T-helper 2 cell (primary cell): Measurements from ENCODE around the gene PDLIM1.

Experiments
- DNase-seq, 5 experiments: peaks; one replicate each; pipeline versions ENCODE4 v3.0.0 to v3.0.0-alpha.2; 2012 to 2022

PDLIM1 gene

DNA sequence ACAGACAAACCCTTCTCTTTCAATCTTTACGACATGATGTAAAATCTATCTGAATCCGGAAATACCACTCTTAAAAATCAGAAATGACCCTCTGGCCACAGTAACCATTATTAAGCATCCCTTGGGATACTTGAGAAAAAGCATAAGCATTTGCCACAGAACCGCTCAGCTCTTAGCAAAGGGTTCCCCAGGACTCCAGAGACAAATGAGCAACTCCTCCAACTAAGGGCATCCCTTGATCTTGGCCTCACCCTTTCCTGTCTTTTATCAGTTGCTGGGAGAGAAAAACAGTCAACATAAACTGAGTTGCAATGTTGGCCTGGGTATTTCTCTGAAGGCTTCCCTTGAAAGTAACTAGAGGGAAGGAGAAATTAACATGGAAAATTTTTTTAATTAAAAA lies 3.5 kb downstream of the PDLIM1 start:
- DNase-seq: no peak

DNA sequence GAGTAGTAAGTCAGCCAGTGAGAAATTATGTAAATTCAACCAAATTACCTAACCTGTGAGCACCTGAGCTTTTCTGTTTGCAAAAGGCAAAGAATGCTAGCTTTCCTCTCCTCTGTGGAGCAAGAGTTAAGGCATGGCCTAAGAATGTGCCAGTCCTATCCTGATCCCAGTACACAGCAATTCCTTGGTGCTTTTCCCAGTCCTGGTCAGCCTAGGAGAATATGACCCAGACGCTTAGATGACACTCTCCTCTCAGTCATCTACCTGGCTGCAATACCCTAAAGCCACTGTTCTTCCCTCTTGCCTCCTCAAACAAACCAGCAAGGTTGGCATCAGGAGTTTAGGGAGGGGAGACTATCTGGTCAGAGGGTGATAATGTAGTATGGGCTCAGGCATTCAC lies 4.1 kb downstream of the PDLIM1 start:
- DNase-seq: no peak

DNA sequence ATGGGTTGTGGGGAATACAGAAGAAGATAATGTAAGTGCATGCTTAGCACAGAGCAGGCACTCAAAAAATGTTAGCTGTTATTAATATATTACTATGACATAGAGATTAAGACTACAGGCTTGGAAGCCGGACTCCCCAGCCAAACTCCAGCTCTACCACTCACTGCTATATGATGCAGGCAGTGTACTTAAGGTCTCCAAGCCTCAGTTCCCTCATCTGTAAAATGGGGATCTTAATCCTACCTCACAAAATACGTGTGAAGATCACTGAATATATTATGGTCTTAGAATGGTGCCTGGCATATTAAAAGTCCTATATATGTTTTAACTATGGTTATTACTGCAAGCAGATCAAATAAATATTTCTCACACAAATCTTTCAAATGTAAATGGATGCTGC lies 5.2 kb downstream of the PDLIM1 start:
- no peak for DNase-seq

DNA sequence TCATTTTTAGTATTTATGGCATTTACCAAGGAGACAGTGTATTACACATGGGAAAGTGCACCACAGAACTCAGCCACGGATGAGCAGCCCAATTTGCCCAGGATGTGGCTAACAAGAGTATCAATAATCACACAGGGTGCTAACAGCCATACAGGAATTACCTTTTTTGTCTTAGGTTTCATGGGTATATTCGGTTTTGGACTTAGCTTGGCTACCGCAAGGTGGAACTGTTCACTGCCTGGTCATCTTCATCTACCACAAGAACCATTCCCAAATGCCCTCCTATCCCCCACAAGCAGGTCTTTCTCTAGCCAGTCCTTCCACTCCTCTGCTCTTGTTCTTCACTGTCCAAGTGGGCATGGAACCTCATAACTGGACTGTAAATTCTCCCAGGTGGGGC lies 6.0 kb downstream of the PDLIM1 start:
- DNase-seq: no peak

DNA sequence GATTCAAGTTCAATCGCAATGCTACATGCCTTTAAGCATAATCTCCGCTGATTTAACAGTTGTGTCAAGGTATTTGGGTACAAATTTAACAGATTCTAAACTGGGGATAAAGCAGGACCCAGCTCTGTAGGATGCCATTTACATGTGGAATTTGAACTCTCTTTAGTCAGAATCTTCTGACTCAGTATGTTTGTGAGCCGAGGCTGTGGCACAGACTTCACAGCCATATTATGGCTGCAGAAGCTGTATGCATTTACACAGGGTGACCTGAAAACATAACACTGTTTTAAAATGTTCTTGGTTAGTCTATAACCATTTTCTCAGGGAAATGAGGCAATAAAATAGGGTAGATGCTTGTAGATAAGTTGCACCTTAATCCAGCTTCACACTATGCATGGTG lies 8.7 kb downstream of the PDLIM1 start:
- DNase-seq: no peak

DNA sequence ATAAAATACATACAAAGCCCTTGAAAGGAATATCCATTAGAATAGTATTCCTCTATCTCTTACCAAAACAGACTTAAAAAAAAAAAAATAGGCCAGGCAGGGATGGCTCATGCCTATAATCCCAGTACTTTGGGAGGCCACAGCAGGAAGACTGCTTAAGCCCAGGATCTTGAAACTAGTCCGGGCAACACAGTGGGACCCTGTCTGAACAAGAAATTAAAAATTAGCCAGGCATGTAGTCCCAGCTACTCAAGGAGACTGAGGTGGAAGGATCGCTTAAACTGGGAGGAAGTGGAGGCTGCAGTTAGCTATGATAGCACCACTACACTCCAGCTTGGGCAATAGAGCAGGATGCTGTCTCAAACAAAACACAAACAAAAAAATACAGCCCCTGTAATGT lies 9.6 kb downstream of the PDLIM1 start:
- no peak for DNase-seq

DNA sequence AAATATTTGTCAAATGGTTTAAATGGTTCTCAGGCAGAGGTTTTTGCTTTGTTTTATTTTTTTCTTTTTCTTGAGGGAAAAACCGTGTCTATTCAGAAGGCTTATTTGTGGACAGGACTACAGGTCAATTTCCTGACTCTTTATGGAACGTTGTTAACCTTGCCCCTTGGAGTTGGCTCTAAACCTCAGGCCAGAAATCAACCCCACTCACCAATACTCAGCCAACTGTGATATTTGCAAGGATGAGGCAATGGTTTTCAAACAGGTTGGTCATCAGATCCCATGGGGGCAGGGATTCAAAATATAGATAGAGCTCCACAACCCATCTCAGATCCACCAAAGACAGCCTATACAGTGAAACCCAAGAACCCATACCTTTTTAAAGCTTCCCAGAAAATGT lies 10.2 kb downstream of the PDLIM1 start:
- no peak for DNase-seq

DNA sequence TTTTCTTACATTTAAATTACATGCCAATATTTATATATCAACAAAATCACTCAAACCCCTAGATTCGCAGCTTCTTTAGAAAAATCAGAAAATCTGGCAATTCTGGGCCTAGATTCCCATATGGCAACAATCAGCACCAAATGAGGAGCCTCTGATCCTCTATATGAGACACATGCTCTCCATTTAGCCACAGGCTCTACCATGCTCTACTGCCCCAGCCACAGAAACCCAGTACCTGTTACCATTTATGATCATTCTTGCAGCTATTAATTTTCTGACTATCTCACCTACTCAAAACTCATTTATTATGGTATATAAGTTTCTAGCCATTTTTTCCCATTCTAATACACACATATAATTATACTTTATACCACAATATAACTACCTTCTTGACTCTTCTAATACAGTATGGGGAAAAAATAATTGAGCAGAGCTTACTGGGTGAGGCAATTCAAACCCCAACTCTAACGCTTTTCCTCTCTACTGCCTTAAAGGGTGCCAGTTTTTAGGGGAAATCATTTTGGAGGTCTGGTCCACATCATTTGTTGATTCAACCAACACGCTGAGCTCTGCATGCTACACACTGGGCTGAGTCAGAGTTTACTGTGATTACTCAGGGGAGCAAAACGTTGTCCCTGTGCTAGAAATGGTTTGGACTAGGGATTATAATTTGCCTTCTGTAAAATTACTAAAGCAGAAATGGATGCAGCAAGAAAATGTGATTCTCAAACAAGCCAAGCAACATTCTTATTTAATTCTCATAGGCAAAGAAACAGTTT lies 11.6 kb downstream of the PDLIM1 start:
- no peak for DNase-seq

DNA sequence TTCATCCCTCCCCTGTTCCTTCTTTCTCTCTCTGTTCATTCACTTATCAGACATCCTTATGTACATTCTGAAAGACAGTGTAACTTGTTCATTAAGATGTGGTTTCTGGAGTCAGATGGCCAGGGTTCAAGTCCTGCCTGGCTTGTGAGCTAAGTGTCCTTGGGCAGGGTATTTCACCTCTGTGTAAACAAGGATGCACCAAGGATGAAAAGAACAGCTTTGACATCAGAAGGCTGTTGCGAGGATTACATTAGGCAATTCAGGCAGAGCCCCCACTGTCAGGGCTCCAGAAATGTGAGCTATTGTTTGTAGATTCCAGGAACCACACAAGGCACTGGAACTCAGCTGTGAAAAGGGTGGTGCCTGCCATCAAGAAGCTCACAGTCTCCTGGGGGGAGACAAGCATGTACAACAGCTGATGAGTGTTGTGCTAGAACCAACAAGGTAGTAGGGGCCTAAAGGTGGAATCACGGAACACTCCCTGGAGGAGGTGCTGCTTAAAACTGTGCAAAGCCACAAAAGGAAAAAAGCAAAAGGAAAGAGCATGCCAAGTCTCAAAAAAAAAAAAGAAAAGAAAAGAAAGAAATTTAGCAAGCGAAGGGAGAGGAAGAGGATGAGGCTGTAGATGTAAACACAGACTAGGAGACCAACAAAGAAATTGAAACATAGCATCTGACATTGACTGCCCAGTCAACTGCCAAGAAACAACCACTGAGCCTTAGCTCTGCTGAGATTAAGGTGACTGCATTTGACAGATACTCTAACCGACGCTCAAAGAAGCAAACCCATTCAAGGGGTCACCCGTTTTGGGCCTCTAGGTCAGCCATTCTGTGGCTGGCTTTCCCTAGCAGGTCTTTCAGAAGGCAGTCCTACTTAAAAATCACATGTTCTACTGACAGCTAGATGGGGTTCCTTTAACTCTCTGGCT lies 12.5 kb downstream of the PDLIM1 start:
- no peak for DNase-seq

DNA sequence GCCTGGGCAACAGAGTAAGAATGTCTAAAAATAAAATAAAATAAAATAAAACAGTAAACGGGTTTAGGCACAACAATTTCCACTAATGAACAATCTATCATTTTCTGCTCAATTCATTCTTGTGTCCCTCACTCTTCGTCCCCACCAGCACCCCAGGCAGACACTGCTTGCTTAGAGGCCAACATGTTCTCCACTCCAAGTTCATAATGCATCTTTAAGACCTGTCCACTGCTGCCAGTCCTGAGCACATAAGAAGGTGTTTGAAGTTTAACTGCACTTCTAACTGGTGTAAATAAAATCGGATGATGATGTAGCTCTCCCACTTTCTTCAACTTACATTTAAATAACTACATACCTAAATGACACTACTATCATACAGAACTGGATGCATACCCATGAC lies 13.2 kb downstream of the PDLIM1 start:
- DNase-seq: no peak

DNA sequence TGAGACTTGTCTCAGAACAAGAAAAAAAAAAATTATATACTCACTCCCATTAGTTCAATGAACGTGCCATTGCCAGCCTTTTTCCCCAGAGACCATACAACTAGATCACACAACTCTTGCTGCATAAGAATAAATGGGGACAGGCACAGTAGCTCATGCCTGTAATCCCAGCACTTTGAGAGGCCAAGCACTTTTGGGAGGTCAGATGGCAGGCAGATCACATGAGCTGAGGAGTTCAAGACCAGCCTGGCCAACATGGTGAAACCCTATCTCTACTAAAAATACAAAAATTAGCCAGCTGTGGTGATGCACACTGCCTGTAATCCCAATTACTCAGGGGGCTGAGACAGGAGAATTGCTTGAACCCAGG lies 13.6 kb downstream of the PDLIM1 start:
- no peak for DNase-seq

DNA sequence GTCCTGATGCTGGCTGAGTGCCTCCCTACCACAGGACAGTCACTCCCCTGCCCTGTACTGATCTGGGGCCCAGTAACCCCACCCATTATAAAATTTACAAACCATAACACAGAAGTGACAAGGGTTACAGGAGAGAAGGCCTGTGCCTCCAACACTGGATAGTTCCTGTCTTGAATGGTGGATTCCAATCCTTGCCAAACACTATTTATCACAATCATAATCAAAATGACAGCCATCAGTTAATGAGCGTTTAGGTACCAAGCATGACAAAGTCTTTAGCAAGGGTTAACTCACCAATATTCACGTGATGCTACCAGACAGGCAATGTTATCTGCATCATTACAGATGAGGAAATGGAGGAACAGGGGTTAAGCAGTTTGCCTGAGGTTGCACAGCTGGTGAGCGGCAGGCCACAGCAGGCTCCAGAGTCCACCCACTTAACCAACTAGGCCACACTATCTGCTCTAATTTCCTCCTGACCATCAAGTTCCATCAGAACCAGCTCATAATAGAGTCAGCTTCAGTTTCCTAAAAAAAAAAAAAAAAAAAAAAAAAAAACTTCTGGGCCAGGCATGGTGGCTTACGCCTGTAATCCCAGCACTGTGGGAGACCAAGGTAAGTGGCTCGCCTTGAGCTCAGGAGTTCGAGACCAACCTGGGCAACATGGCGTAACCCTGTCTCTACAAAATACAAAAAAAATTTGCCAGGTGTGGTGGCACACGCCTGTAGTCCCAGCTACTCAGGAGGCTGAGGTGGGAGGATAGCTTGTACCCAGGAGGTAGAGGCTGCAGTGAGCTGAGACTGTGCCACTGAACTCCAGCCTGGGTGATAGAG lies 14.2 kb downstream of the PDLIM1 start:
- DNase-seq: no peak

DNA sequence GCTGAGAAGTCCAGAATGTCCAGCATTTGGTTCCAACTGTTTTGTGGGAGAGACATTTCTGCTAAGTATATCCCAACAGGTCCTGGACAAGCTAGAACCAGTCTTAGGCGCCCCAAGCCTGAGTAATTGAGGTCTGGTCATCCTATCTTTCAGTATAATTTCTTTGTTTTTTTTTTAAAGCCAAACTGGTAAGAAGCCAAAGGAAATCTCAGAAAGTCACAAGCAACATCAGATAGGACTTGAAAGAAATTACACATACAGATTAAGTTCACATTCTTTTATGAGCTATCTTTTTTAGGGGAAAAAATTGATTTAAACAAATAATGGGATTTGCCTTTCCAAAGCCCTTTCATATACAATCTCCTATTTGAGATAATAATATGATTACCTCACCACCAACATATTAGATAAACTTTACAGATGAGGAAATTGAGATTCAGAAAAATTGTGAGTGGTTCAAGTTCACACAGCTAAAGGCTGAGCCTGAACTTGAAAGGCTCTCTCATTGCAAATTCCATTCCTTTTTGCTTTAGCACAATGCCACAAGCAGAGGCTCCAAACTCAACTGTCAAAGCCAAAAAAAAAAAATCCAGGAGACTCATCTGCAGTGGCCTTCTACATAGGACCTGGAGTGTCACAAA lies 15.0 kb downstream of the PDLIM1 start:
- no peak for DNase-seq

DNA sequence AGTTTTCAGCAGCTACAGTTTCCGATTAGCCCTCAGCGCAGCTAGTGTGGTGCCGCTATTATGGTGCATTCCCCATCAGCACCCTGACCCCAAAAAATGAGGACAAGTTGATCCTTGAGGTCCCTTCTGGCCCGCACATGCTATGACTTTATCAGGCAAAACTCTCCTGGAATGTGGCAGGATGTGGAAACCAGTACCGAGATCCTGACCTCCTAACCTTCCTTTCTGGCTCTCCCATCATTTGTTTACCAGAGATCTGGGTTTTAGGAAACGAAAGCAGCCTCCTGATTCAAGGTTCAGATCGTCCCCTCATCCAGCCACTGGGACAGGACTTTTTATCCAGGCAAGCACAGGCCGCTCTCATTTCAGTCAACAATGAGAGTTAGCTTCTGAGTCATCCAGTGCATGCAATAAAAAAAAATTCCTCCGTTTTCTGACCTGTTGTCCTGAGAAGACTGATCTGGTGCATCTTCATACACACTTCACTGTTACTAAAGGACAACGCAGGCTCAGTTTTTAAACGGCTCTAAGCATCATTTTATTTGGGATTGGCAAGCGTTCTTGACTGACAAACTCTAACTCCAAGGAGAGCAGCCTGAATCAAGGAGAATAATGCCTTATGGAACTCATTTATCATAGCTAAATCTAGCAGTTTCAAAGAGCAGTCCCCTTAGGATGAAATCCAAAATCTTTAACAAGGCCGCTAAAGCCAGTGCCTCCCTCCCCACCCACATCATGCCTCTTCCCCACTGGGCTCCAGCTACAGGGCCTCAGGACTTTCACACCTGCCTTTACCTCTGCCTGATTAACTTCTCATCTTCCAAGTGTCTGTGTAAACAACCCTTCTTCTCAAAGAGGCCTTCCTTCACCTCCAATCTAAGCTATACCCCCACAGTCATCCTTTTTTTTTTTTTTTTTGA lies 17.1 kb downstream of the PDLIM1 start:
- DNase-seq: no peak

DNA sequence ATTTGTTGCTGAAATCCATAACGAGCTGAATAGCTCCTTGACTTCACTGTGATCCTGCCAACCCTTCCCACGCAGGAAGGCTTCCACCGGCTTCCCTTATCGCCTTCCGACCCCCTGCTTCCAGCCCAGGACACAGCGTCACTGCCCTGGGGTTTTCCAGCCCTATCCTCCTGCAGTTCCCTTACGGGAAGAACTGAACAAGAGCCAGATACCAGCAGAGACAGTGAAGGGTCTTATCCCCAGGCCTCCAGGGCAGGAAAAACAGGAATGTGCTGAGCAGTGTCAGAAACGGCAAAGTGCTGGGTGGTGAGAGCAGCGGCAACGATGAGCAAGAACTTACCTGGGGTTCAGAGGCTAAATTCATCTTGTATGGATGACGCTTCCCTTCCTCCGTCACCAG lies 22.4 kb downstream of the PDLIM1 start:
- no peak for DNase-seq

DNA sequence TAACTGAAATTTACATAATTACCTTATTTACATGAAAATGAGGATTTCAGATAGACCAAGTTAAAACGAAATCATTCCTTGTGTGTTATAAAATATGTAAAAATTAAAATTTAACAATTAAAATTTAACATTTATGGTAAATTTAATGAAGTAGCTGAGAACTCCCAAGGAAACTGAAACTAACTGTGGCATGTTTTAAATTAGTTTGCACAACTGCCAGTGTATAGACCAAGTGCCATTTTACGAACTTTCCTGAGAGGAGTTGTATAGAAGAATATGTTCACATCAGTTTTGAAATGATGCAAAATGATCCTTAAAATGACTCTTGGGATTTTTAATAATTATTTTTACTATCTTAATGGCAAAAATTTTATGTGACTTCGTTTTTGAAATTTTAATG lies 23.6 kb downstream of the PDLIM1 start:
- no peak for DNase-seq

DNA sequence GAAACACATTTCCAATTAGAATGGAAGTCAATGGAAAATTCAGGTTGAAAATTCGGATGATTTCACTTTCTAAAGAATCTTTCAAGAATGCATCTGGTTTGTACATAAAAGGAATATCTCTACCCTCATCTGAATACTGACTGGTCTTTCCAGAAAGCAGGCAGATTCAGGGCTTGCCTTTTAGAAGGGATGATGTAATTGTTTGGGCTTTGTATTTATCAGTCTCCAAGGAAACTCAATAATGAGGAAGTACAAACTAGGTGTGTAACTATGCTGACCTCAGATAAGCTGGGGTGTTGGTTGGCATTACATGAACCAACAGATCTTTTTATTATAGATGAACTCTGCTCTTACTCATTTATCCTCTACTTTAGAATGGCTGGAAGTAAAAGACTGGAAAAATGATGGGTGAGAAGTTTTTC lies 24.1 kb downstream of the PDLIM1 start:
- no peak for DNase-seq

DNA sequence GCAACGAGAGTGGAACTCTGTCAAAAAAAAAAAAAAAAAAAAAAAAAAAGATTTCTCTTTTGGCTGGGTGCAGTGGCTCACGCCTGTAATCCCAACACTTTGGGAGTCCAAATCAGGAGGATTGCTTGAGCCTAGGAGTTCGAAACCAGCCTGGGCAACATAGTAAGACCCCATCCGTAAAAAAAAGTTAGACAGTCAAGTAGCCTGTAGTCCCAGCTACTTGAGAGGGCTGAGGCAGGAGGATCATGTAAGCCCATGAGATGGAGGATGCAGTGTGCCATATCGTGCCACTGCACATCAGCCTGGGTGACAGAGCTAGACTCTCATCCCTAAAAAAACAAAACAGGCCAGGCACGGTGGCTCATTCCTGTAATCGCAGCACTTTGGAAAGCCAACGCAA lies 25.2 kb downstream of the PDLIM1 start:
- DNase-seq: no peak

DNA sequence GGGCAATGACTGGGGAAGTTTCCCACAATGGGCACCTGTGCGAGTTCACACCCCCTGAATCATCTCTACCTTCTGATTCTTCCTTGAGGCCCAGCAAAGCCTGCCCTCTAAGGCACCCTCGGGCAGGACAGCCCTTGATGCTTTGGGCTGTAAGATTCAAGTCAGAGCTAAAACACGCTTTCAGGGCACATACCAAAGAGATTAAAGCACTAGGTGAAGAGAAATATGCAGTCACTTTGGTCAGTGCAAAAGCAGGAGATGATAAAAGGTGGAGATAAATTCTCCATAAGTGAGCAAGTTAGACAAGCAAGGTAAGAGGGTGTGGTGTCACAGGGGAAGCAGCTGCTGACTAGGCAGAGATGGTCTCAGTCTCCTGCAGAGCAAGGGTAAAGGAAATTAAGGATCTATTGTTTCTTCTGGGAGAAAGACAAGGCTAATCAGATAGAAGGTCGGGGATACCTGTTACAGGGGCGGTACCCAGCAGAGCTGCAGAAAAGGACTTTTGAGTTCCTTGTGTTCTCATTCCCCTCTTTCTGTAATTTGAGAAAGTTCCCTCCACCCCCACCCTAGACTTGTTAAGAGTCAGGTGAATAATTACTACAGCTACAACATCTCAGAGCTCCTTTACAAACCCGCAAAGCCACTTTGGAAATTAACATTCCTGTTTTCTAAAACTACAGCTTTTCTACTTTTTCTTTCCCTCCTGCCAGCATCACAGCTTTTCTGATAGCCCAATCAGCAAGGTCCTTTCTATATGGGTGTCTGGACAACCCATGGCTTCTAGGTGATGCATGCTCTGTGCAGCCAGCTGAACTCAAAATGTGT lies 26.4 kb downstream of the PDLIM1 start:
- no peak for DNase-seq

DNA sequence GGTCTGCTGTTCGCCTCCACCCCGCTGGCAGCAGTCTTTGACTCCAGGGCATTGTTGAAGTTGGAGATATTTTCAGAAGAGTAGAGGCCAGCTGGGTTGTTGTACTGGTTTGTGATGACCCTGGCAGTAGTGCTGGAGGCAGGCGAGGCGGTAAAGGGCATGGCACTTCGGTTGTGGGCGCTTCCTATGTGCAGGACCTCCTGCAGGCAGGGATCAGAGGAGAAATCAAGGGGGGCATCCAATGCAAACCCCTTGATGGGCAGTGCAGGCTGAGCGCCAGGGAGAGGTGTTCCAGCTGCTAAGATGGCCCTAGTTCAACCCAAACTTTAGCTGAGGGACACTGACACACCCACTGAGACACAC lies 27.0 kb downstream of the PDLIM1 start:
- no peak for DNase-seq
